GM10248 (cell line): ENCODE measurements around the gene IQGAP3.

Experiments
- CTCF ChIA-PET: fragments of 300-600 bp; sonication (Branson Sonifier 250); formaldehyde crosslinking; extraction: SDS; loops from one replicate; lab custom pipeline; 2021; ENCODE audit warnings: antibody characterized with exemption; lab: Yijun Ruan, JAX
- POLR2A ChIA-PET: fragments of 350-650 bp; sonication (Branson Sonifier 250); formaldehyde crosslinking; extraction: SDS; loops from one replicate; lab custom pipeline; 2020; ENCODE audit warnings: antibody characterized with exemption; lab: Yijun Ruan, JAX
- DNase-seq: peaks from one replicate; pipeline ENCODE4 v3.0.0; 2012; ENCODE audit errors: extremely low spot score
- CTCF ChIP-seq: IDR thresholded peaks from 2 replicates; pipeline ENCODE4 v1.5.1; 2012; ENCODE audit warnings: mild to moderate bottlenecking, low read depth; ENCODE audit errors: extremely low read depth, missing control alignments, control extremely low read depth

Gene IQGAP3

GRCh38 chr1:156479093-156480015, 93.0 kb downstream of the IQGAP3 start:
- ChIA-PET POLR2A (interaction anchor here (1.9 kb wide), 1 partner anchor 22 kb away, joined by 15 read pairs; the partner anchor contains the start of gene MEF2D), CTCF (interaction anchor here (1.6 to 15.5 kb wide), 6 partner anchors 10 to 133 kb away, joined by 6 to 373 read pairs (median 26); partner anchors contain the start of gene MEF2D)
- no peak for TF ChIP-seq CTCF
- no peak for DNase-seq

- TF ChIP-seq CTCF, result no peak
- ChIA-PET CTCF (interaction anchor here (1.5 to 3.2 kb wide), 2 partner anchors 23 to 91 kb away, joined by 3 to 9 read pairs; partner anchors contain the start of gene MEF2D), POLR2A (no interaction called here)
- no peak for DNase-seq
These were observed 94.1 kb downstream of the IQGAP3 start for GRCh38 chr1:156478250-156478627.

GRCh38 chr1:156477526-156478249, 94.7 kb downstream of the IQGAP3 start:
- DNase-seq, result no peak
- ChIA-PET CTCF (interaction anchor here (1.0 to 3.2 kb wide), 5 partner anchors 12 to 131 kb away, joined by 3 to 9 read pairs (median 7); partner anchors contain the start of gene MEF2D), POLR2A (no interaction called here)

GRCh38 chr1:156476501-156477298, 95.7 kb downstream of the IQGAP3 start:
- ChIA-PET CTCF (interaction anchor here (1.0 to 3.2 kb wide), 5 partner anchors 11 to 132 kb away, joined by 3 to 9 read pairs (median 7); partner anchors contain the start of gene MEF2D), POLR2A (interaction anchor here (1.4 kb wide), 1 partner anchor 9 kb away, joined by 3 read pairs; no protein-coding TSS in a partner anchor)
- TF ChIP-seq CTCF, result no peak
- no peak for DNase-seq

More at GRCh38 chr1:156477526-156478249, 94.7 kb downstream of the IQGAP3 start:
- TF ChIP-seq CTCF, result no peak

GRCh38 chr1:156475568-156476500, 96.5 kb downstream of the IQGAP3 start:
- POLR2A ChIA-PET, result interaction anchor here (1.4 kb wide), 1 partner anchor 10 kb away, joined by 3 read pairs; no protein-coding TSS in a partner anchor
- no peak for DNase-seq
- CTCF ChIA-PET, result interaction anchor here (0.7 to 3.2 kb wide), 3 partner anchors 11 to 133 kb away, joined by 3 to 9 read pairs (median 8); partner anchors contain the start of gene MEF2D
- TF ChIP-seq CTCF, result no peak
